HepG2 (cell line): ENCODE measurements around the gene SNAP25. TPM values are rescaled to one million over a fixed set of nuclear protein-coding genes. Genes with fewer than 3 reads are reported as not detected.

Experiments used
- ARNTL ChIP-seq: sonication (generic); formaldehyde crosslinking; IDR thresholded peaks from 2 replicates; pipeline ENCODE4 v1.4.0; 2020; ENCODE audit warnings: mild to moderate bottlenecking, missing genetic modification reagents
- EEA1 ChIP-seq: sonication (generic); formaldehyde crosslinking; IDR thresholded peaks from 2 replicates; pipeline ENCODE4 v1.5.1; 2020; ENCODE audit warnings: mild to moderate bottlenecking, missing genetic modification reagents, borderline replicate concordance
- HMGA1 ChIP-seq: sonication (generic); formaldehyde crosslinking; conservative IDR thresholded peaks from 2 replicates; pipeline ENCODE4 v1.4.0; 2020; ENCODE audit warnings: missing genetic modification reagents
- PAF1 ChIP-seq: IDR thresholded peaks from 2 replicates; pipeline ENCODE4 v1.6.1; 2016; ENCODE audit warnings: missing genetic modification reagents, missing compliant biosample characterization
- PBX2 ChIP-seq: IDR thresholded peaks from 2 replicates; pipeline ENCODE4 v1.6.1; 2016; ENCODE audit warnings: control low read depth
- REPIN1 ChIP-seq: sonication (generic); formaldehyde crosslinking; IDR thresholded peaks from 2 replicates; pipeline ENCODE4 v1.8.0; 2022; ENCODE audit warnings: missing genetic modification reagents, low read depth, mild to moderate bottlenecking, borderline replicate concordance
- SIN3A ChIP-seq: IDR thresholded peaks from 2 replicates; pipeline ENCODE4 v1.6.1; 2011; ENCODE audit warnings: low read depth, mild to moderate bottlenecking, control low read depth, low read length, borderline replicate concordance
- SIX4 ChIP-seq: sonication (generic); formaldehyde crosslinking; IDR thresholded peaks from 2 replicates; pipeline ENCODE4 v1.4.0; 2020; ENCODE audit warnings: missing genetic modification reagents
- SP1 ChIP-seq, 2 experiments: fragments of 450-650 bp in 1 of 2; sonication (generic) in 1 of 2; formaldehyde crosslinking in 1 of 2; IDR thresholded peaks; 2 replicates each; pipeline versions ENCODE4 v1.4.0 to v1.6.1; 2016 to 2020; ENCODE audit warnings: missing genetic modification reagents in 1 of 2
- SP4 ChIP-seq: sonication (generic); formaldehyde crosslinking; IDR thresholded peaks from 2 replicates; pipeline ENCODE4 v1.8.1; 2023; ENCODE audit warnings: mild to moderate bottlenecking, missing genetic modification reagents
- TARDBP ChIP-seq: sonication (generic); formaldehyde crosslinking; IDR thresholded peaks from 2 replicates; pipeline ENCODE4 v1.8.0; 2022; ENCODE audit warnings: mild to moderate bottlenecking, missing genetic modification reagents
- ZBTB21 ChIP-seq: sonication (generic); formaldehyde crosslinking; IDR thresholded peaks from 2 replicates; pipeline ENCODE4 v1.4.0; 2020; ENCODE audit warnings: missing genetic modification reagents
- ZBTB39 ChIP-seq: sonication (generic); formaldehyde crosslinking; IDR thresholded peaks from 2 replicates; pipeline ENCODE4 v1.5.0; 2020; ENCODE audit warnings: missing genetic modification reagents
- ZNF331 ChIP-seq: sonication (generic); formaldehyde crosslinking; IDR thresholded peaks from 2 replicates; pipeline ENCODE4 v1.4.0; 2020; ENCODE audit warnings: missing genetic modification reagents
- ZNF34 ChIP-seq: sonication (generic); formaldehyde crosslinking; IDR thresholded peaks from 2 replicates; pipeline ENCODE4 v1.4.0; 2020; ENCODE audit warnings: mild to moderate bottlenecking, missing genetic modification reagents, borderline replicate concordance
- ZNF460 ChIP-seq: sonication (generic); formaldehyde crosslinking; IDR thresholded peaks from 2 replicates; pipeline ENCODE4 v1.5.1; 2020; ENCODE audit warnings: missing genetic modification reagents, mild to moderate bottlenecking, borderline replicate concordance
- ZNF484 ChIP-seq: sonication (generic); formaldehyde crosslinking; IDR thresholded peaks from 2 replicates; pipeline ENCODE4 v1.5.1; 2020; ENCODE audit warnings: mild to moderate bottlenecking, low read depth, missing genetic modification reagents, borderline replicate concordance
- ZNF687 ChIP-seq: sonication (generic); formaldehyde crosslinking; IDR thresholded peaks from 2 replicates; pipeline ENCODE4 v1.5.1; 2020; ENCODE audit warnings: mild to moderate bottlenecking, missing genetic modification reagents, moderate library complexity
- ZNF75D ChIP-seq: sonication (generic); formaldehyde crosslinking; IDR thresholded peaks from 2 replicates; pipeline ENCODE4 v1.8.1; 2023; ENCODE audit warnings: missing genetic modification reagents, mild to moderate bottlenecking, borderline replicate concordance
- ZSCAN25 ChIP-seq: sonication (generic); formaldehyde crosslinking; IDR thresholded peaks from 2 replicates; pipeline ENCODE4 v1.8.0; 2022; ENCODE audit warnings: mild to moderate bottlenecking, missing genetic modification reagents
- polyA plus RNA-seq, 8 experiments: library from polyadenylated mRNA; depleted of rRNA in 3 of 8; stranded (reverse) in 7 of 8; unstranded in 1 of 8; fragments of >200 nt; fragmentation: Illumina TruSeq in 4 of 8; extraction: Trizol in 4 of 8; gene quantifications; 2 replicates each; pipeline versions ENCODE4 v1.2.1 to v1.2.3, GENCODE V29; 2011 to 2016; ENCODE audit warnings: low read depth in 4 of 8, missing spikeins in 1 of 8, mixed read lengths in 1 of 8; ENCODE audit not compliant: insufficient read depth in 1 of 8
- total RNA-seq, 5 experiments: library from RNA; depleted of rRNA; stranded (reverse); fragments of >200 nt; fragmentation: Illumina TruSeq; extraction: Trizol; gene quantifications; 2 replicates each; pipeline ENCODE4 v1.2.3, GENCODE V29; 2016; ENCODE audit warnings: low read depth in 1 of 5
- TF ChIP-seq, protein P1 (sequence below): sonication (generic); formaldehyde crosslinking; IDR thresholded peaks from 2 replicates; pipeline ENCODE4 v1.8.0; 2022; ENCODE audit warnings: missing genetic modification reagents, mild to moderate bottlenecking, borderline replicate concordance
- TF ChIP-seq, protein P2 (sequence below): sonication (generic); formaldehyde crosslinking; IDR thresholded peaks from 2 replicates; pipeline ENCODE4 v1.5.0; 2020; ENCODE audit warnings: missing genetic modification reagents, mild to moderate bottlenecking, borderline replicate concordance

SNAP25 gene
- total and polyA plus RNA-seq, 2 of the 13 experiments (the other 11 are each of a cell fraction or from before 2014, with no cell fraction given), result not detected

DNA sequence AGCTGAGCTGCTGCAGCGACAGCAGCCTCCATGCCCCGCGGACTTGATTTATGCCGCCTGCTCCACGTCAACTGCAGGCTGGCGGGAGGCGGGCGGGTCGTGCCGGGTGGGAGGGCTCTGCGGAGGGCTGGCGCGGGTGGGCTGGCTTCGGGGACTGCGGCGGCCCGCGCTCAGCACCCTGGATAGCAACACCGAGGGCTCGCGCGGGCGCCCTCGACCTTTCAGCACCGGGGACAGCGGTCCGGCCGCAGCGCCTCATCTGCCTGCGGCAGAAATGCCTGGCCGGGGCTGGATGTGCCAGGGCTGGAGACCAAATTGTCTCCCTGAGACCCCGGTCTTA lies 792 bp downstream of the SNAP25 start (continued):
- TF ChIP-seq ZNF34 (CRISPR knock-in tag), result no peak
- peak; percentile 100 for TF ChIP-seq EEA1
- TF ChIP-seq ZSCAN25 (CRISPR knock-in tag), result peak; percentile 94
- peak; percentile 92 for TF ChIP-seq SIX4 (CRISPR knock-in tag)
- TF ChIP-seq ZBTB39 (CRISPR knock-in tag), result peak; percentile 94
- no peak for TF ChIP-seq HMGA1 (CRISPR knock-in tag)
- TF ChIP-seq SP4 (CRISPR knock-in tag), result peak; percentile 75
- TF ChIP-seq PAF1 (CRISPR knock-in tag), result no peak
- TF ChIP-seq ZBTB21 (CRISPR knock-in tag), result peak; percentile 72; the same call in 1 of the 2 replicates
- TF ChIP-seq ZNF687 (CRISPR knock-in tag), result peak; percentile 79
- TF ChIP-seq, protein P1, sequence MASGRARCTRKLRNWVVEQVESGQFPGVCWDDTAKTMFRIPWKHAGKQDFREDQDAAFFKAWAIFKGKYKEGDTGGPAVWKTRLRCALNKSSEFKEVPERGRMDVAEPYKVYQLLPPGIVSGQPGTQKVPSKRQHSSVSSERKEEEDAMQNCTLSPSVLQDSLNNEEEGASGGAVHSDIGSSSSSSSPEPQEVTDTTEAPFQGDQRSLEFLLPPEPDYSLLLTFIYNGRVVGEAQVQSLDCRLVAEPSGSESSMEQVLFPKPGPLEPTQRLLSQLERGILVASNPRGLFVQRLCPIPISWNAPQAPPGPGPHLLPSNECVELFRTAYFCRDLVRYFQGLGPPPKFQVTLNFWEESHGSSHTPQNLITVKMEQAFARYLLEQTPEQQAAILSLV (CRISPR knock-in tag), result peak; percentile 99
- TF ChIP-seq SP1 (IDR thresholded peaks at IDR 0.05), result no peak
- peak; percentile 61; the same call in 1 of the 2 replicates for TF ChIP-seq SP1 (CRISPR knock-in tag; IDR thresholded peaks at IDR 0.05)
- TF ChIP-seq, protein P2, sequence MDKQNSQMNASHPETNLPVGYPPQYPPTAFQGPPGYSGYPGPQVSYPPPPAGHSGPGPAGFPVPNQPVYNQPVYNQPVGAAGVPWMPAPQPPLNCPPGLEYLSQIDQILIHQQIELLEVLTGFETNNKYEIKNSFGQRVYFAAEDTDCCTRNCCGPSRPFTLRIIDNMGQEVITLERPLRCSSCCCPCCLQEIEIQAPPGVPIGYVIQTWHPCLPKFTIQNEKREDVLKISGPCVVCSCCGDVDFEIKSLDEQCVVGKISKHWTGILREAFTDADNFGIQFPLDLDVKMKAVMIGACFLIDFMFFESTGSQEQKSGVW (CRISPR knock-in tag), result peak; percentile 99
- TF ChIP-seq PBX2 (CRISPR knock-in tag), result no peak
- peak; percentile 66; the same call in 1 of the 2 replicates for TF ChIP-seq SIN3A
- peak; percentile 94; the same call in 1 of the 2 replicates for TF ChIP-seq ZNF484 (CRISPR knock-in tag)
- no peak for TF ChIP-seq TARDBP (CRISPR knock-in tag)
- TF ChIP-seq ZNF75D (CRISPR knock-in tag), result peak; percentile 98
- no peak for TF ChIP-seq ZNF460 (CRISPR knock-in tag)
- TF ChIP-seq ARNTL, result peak; percentile 90
- TF ChIP-seq REPIN1 (CRISPR knock-in tag), result peak; percentile 66; the same call in 1 of the 2 replicates
- peak; percentile 98 for TF ChIP-seq ZNF331 (CRISPR knock-in tag)
